Lower lobe of right lung (tissue), 2 donors: ENCODE measurements around the gene LTO1. TPM values are rescaled to one million over a fixed set of nuclear protein-coding genes. Genes with fewer than 3 reads are reported as not detected.

Source experiments
- ATAC-seq, 2 donors: fragments of 200-7000 bp; cut with Tn5 transposase; one replicate each; pipeline ENCODE4 v1.9.1; 2020 to 2022; ENCODE audit warnings: mild to moderate bottlenecking in 2 of 2, moderate library complexity in 2 of 2
- DNase-seq: peaks from one replicate; pipeline ENCODE4 v3.0.0-alpha.2; 2020
- H3K27ac ChIP-seq: fragments of 200-600 bp; one replicate; pipeline ENCODE4 v1.8.0; 2022
- H3K27me3 ChIP-seq: fragments of 200-600 bp; one replicate; pipeline ENCODE4 v1.8.0; 2022; ENCODE audit warnings: low read depth
- H3K36me3 ChIP-seq: fragments of 200-600 bp; one replicate; pipeline ENCODE4 v1.8.0; 2022; ENCODE audit warnings: mild to moderate bottlenecking
- H3K4me1 ChIP-seq: fragments of 200-600 bp; one replicate; pipeline ENCODE4 v1.8.0; 2022
- H3K4me3 ChIP-seq: fragments of 200-600 bp; one replicate; pipeline ENCODE4 v1.8.0; 2022; ENCODE audit warnings: mild to moderate bottlenecking
- H3K9me3 ChIP-seq: fragments of 200-600 bp; one replicate; pipeline ENCODE4 v1.8.0; 2022
- CTCF ChIP-seq: fragments of 200-600 bp; IDR thresholded peaks from one replicate; pipeline ENCODE4 v1.8.0; 2022; ENCODE audit warnings: antibody characterized with exemption, mild to moderate bottlenecking
- intact Hi-C: fragments of 100-400 bp; cut with DNase I; formaldehyde crosslinking; loops from one replicate; pipeline ENCODE4 v1.11.0; 2022
- total RNA-seq: library from RNA; stranded (reverse); fragmentation: NEBNext Ultra II Directional; extraction: Animal tissue kit (Norgen Biotek cat#: 25700); gene quantifications from one replicate; pipeline ENCODE4 v1.2.1, GENCODE V29; 2021
- donor health status: DM: no; HTN: yes; CAD: no; lungs with severe emphysema.

Gene LTO1
- total RNA-seq, 1 donor from 2014 or later: 23.7 TPM

DNA sequence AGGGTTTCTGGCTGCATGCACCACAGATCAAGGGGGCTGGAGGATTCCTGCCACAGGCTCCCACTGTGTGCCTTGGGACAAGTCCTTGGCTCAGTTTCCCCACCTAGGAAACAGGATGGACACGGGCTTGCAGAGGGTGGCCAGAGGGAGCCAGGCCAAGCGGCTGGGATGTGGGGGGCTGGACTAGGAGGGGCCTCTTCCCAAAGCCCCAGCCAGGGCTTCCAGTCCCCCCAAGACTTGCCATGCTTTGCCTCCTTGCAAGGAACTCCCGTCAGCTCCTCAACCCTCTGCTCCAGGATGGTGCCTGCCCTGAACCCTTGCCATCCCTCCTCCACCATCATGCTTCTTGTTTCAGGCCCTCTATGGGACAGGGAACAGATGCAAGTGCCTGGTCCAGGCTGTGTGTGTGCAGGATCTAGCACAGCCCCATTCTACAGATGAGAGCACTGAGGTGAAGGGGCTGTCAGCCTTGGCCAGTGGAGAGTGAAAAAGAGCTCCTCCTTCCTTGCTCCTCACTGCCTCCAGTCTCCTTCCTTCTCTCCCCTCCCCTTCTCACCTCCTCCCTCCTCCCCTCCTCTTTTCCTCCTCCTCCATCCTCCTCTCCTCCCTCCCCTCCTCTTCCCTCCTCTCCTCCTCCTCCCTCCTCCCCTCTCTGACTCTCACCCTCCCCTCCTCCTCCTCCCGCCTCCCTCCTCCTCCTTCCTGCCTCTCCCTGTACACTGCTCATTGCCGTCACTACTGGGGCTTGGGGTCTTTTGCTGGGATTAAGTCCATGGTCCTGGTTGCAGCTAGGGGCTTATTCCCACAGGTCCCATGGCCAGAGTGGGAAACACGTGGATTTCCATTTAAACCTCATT is 42.0 kb upstream of the LTO1 start:
- no peak for ATAC-seq
- Histone ChIP-seq H3K4me3 (no peak overlapping the region), H3K27me3 (peaks cover 56% of the 10 kb centered on the region), H3K9me3 (no peaks in the 10 kb centered on the region), H3K36me3 (no peaks in the 10 kb centered on the region), H3K4me1 (no peaks in the 10 kb centered on the region), H3K27ac (no peak overlapping the region)
- no peak for TF ChIP-seq CTCF
- DNase-seq: no peak
- intact Hi-C loops: no loop called here

- Histone ChIP-seq H3K4me3 (no peak overlapping the region), H3K36me3 (no peaks in the 10 kb centered on the region), H3K9me3 (no peaks in the 10 kb centered on the region), H3K27ac (no peak overlapping the region), H3K27me3 (peaks cover 52% of the 10 kb centered on the region), H3K4me1 (no peaks in the 10 kb centered on the region)
- ATAC-seq (no peak), DNase-seq (no peak)
- TF ChIP-seq CTCF: no peak
- intact Hi-C loops: no loop called here
These were observed 40.9 kb upstream of the LTO1 start for GRCh38 chr11:69716099-69716498.

GRCh38 chr11:69715446-69715845 is 40.3 kb upstream of the LTO1 start:
- no peaks in the 10 kb centered on the region for H3K36me3 ChIP-seq
- ATAC-seq (no peak), DNase-seq (no peak)
- peaks cover 54% of the 10 kb centered on the region for H3K27me3 ChIP-seq
- H3K9me3 ChIP-seq: no peaks in the 10 kb centered on the region
- intact Hi-C loops: no loop called here
- H3K27ac ChIP-seq: no peak overlapping the region
- no peaks in the 10 kb centered on the region for H3K4me1 ChIP-seq
- TF ChIP-seq CTCF: no peak
- no peak overlapping the region for H3K4me3 ChIP-seq

DNA sequence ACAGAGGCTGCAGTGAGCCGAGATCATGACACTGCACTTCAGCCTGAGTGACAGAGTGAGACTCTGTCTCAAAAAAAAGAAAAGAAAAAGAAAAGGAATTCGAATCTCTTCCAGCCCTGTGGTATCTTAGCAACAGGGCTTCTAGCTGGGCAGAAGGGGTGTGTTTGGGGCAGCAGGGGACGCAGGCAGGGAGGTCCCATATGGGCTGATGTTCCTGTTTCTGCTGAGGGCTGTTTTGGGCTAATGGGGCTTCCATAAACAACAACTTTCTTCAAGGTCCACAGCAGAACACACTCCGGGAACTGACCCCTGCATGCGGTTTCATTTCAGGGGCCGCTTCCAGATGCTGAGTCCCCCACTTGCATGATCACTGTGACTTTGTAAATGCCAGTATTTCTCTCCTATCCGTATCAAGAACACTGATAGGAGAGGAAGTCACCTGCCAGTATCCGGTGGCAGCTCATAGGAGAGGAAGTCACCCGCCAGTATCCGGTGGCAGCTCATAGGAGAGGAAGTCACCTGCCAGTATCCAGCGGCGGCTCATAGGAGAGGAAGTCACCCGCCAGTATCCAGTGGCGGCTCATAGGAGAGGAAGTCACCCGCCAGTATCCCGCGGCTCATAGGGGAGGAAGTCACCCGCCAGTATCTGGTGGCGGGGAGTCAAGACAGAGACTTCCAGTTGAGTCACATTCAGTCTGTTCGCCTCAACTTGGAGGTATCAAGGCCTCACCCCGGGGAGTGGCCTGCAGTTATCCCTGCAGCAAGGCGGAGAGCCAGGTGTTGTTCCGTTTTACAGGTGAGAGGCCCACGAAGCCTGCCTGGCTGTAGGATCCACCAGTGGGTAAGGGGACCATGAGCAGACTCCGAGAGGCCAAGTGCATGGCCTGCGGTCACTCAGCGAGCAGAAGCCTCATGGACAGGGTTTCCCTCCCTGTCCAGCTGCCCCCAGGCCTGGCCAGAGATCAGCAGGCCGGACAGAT is 37.0 kb upstream of the LTO1 start:
- Histone ChIP-seq H3K9me3 (no peaks in the 10 kb centered on the region), H3K4me1 (no peaks in the 10 kb centered on the region), H3K27ac (no peak overlapping the region), H3K27me3 (peaks cover 41% of the 10 kb centered on the region), H3K36me3 (no peaks in the 10 kb centered on the region), H3K4me3 (no peak overlapping the region)
- no peak for DNase-seq
- intact Hi-C loops: no loop called here
- no peak for TF ChIP-seq CTCF
- no peak for ATAC-seq

DNA sequence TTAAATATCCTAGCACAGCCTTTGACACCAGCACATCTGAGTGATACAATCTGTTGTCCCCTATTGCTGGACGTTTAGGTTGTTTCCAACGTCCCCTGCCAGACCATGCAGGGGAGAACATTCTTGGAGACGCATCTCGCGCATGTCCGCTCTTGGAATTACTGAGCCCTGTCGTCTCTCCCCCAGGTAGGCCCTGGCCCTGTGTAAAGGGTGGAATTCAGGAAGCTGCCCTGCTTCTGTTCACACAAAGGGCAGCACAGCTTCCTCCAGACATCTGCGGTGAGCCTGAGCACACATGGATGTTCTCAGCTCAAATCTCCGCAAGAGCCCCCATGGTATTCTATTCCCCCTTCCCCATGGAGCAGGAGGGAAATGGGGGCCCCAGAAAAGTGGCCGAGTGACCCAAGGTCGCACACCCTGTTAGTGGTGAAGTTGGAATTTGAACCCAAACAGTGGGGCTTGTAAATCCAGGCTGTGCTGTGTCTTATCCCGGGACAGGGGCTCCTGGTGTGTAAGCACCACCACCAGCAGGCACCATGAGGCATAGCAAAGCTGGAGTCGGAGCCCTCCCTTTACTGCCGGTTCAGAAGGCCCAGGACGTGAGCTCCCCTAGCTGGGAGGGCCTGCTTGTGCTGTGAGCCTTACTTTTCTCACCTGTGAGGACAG is 33.7 kb upstream of the LTO1 start:
- no peaks in the 10 kb centered on the region for H3K9me3 ChIP-seq
- peaks cover 68% of the 10 kb centered on the region for H3K27me3 ChIP-seq
- intact Hi-C loops: no loop called here
- no peak for TF ChIP-seq CTCF
- H3K4me3 ChIP-seq: no peak overlapping the region
- DNase-seq (no peak), ATAC-seq (no peak)
- peaks cover 9% of the 10 kb centered on the region for H3K4me1 ChIP-seq
- H3K27ac ChIP-seq: no peak overlapping the region
- no peaks in the 10 kb centered on the region for H3K36me3 ChIP-seq
